ENCODE measurements around the gene KIF6.

KIF6 gene

DNA sequence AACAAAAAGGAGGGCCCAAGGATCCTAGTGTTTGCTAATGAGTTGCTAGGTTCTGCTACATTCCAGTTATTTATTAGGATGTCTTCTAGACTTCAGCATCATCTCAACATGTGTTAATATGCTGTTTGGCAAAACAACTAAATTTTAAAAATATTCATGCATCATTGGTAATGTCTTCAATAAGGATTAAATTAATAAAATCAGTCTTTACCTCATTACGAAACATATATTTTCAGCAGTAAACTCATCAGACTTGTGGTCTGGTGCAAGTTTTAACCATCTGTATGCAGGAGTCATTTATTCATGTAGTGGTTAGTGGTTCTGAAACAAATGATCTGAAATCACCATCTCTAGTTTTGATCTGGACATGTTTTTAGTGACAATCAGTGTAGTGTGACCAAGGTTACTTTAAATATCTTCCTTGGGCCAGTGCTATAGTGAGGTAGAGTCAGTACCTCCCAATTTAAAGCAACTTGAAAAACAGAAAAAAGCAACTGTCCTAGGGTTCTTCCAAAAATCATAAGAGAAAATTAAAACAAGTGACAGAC is 317.7 kb downstream of the KIF6 start:
- no peak for DNase-seq (ENCODE audit: extremely low spot score, insufficient read length, low read depth)
- peak; percentile 83 for FAIRE-seq

GRCh38 chr6:39404312-39404711 is 320.9 kb downstream of the KIF6 start:
- DNase-seq (ENCODE audit: extremely low spot score, insufficient read length, low read depth), result no peak
- FAIRE-seq, result no peak

DNA sequence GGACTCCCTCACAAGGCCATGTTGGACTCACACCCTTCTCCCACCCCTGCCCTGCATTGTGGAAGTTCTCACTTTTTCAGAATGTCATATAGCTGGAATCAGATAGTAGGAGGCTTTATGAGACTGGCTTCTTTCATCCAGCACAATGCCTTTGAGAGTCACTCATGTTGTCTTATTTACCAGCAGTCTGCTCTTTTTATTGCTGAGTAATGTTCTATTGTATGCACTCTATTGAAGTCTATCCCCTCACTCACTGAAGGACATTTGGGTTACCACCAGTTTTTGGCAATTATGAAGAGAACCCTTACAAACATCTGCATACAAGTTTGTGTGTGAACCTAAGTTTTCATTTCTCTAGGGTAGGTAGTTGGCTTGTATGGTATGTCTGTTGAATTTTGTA is 321.9 kb downstream of the KIF6 start:
- FAIRE-seq (no peak), DNase-seq (ENCODE audit: extremely low spot score, insufficient read length, low read depth) (no peak)

DNA sequence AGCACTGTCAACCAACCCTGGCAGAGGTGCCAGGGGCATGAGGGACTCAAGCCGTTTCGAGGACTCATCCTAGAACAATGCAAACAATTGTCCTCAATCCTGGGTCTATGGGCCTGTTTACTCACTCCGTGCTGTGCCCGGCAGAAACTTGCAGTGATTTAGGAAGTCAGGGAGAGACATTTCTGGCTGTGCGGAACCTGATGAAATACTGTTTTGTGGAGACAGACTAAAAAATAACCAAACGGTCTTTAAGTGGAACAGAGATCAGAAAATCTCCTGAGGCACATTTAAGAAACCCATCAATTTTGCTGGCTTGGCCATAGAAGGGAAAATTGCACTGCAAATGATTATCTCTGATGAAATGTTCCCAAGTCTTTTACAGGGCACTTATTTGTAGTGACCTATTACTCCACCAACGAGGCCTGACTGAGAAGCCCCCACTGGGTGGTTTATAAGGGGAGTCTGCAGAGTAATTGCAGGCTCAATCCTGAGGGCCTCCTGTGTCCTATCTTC is 322.9 kb downstream of the KIF6 start:
- DNase-seq (ENCODE audit: extremely low spot score, insufficient read length, low read depth), result no peak

DNA sequence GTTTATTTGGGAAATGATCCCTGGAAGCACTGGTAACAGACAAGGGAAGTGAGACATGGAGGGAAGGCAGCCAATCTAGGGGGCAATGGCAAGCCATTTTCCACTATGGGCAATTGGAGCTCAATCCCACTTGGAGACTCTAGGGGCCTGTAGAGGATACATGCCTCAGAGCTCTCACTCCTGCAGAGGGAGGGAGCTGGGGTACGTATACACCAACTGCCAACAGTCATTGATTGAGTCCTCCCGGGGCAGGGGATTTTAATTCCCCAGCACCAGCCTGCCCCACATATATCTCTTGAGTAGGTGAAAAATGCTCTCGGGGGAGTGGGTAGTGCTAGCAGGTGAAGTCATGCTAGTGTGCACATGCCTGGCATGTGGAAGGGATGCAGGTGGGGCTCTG is 323.8 kb downstream of the KIF6 start:
- FAIRE-seq (no peak), DNase-seq (ENCODE audit: extremely low spot score, insufficient read length, low read depth) (no peak)

More for the DNA sequence above, 322.9 kb downstream of the KIF6 start:
- no peak for FAIRE-seq

- FAIRE-seq, result no peak
Measured at GRCh38 chr6:39400026-39400425, 325.2 kb downstream of the KIF6 start.

DNA sequence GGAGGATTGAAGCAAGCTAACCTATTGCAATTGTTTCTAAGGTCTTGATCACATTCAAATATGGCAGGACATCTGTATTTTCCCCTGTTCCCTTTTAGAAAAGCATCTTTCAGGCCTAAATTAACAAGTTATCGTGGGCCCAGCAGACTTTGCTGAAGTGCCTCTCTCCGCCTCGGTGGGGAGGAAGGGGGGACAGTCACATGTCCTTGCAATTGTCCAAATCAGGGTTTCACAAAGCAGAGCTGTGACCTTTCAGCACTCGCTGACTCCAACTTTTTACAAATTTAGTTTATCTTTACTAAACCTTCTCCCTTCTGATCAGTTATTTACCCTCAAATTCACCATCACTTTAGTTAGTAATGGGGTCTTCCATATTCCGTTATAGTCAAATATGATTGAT is 328.4 kb downstream of the KIF6 start:
- no peak for DNase-seq (ENCODE audit: extremely low spot score, insufficient read length, low read depth)
- FAIRE-seq, result no peak

More at GRCh38 chr6:39400026-39400425, 325.2 kb downstream of the KIF6 start:
- no peak for DNase-seq (ENCODE audit: extremely low spot score, insufficient read length, low read depth)

DNA sequence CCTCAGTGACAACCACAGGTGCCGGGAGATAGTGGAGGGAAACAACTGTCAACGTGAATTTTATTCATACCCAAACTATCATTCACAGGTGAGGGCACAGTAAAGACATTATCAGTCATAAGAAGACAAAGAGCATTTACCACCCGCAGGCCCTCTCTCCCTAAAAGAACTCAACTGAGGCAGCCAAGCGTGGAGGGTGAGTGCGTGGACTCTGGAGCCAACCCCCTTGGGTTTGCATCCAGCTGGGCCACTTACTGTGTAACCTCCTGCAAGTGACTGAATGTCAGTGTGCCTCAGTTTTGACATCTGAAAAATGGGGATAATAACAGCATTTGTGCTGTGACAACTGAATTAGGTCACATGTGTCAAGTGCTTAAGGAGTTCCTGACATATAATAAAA is 332.1 kb downstream of the KIF6 start:
- FAIRE-seq (no peak), DNase-seq (ENCODE audit: extremely low spot score, insufficient read length, low read depth) (no peak)

DNA sequence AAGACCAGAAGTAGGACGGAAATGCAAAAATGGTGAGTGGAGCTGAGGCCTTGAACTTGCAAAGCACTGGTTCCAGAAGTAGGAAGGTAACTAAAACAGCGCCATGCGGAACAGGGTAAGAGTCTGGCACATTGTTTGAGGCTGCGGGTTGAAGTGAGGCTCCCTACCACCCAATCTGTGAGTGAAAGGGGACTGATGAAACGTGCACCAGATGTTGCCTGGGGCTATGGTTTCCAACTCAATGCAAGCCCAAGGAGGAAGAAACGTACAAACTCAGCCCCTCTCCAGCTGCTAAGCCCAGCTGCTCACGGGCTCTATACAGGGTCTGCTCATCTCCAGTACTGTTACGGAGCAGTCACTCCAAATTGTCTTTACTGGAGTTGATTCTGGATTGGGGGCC is 334.0 kb downstream of the KIF6 start:
- no peak for DNase-seq (ENCODE audit: extremely low spot score, insufficient read length, low read depth)
- FAIRE-seq, result no peak

DNA sequence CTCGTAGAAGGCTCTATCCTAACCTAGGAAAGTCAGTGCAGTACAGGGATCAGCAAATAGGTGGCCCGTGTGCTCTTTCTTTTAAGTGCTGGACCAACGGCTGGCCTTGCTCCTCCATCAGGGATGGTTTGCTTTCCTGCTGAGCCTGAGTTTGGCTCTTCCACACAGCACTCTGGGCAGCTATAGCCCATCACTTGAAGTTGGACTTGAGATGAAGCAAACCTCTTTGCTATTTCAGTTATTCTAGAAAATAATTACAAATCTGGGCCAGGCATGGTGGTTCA is 335.8 kb downstream of the KIF6 start:
- FAIRE-seq, result peak; percentile 35
- DNase-seq (ENCODE audit: extremely low spot score, insufficient read length, low read depth), result no peak

DNA sequence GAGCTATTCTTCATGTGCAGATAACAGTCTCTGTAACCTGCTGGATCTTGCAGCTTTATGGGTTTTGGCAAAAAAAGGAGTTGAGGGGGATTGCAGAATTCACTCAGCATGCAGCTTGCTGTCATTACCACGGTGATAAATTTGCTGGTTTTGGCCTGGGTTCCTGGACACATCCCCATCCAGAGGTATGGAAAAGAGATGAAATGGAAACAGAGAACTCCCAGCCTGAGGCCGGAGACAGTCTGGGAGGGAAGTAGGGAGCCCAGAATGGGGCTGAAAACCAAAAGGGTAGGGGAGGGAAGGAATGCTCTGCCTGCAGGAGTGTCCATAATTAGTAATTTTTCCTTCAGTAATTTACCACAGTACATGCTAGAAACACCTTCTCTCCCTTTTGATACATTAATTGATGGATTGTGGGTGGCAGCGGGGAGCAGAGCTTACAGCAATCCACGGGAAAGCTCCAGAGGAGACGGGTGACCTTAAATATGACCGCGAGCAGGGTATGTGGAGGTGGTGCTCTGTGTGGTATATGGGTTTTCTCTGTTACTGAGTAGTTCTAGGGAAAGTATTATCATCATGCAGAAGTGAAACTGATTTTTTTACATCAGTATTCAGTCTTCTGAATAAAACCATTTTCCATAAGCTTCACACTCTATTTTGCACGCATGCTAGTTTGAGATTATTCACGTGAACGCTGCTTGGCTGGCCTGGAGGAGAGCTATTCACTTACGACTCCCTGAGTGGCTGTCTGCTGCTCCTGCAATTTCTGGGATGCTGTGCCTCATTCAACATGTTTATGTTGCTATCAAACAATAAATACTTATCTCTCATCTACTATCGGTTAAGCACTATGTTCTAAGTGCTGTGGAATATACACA is 336.4 kb downstream of the KIF6 start:
- FAIRE-seq (peak; percentile 67), DNase-seq (ENCODE audit: extremely low spot score, insufficient read length, low read depth) (no peak)

- no peak for DNase-seq (ENCODE audit: extremely low spot score, insufficient read length, low read depth)
- FAIRE-seq, result no peak
Measured at GRCh38 chr6:39387785-39388184, 337.4 kb downstream of the KIF6 start.

DNA sequence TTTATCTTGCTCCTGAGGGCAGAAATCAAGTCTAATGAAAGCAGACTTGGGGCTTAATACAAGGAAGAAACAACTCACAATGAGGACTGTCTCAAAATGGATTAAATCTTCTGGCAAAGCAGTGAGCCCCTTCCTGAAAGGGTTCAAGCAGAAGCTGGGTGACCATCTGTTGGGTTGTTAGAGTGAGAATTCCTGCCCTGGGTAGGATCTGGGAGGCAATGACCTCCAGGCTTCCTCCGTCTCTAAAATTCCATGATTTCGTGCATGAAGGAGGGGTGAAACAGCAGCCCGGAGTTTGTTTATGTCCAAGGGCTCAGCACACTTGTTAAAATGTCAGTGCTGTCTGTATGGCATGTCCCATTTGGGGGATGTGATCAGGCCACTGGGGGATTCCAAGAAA is 338.7 kb downstream of the KIF6 start:
- FAIRE-seq (no peak), DNase-seq (ENCODE audit: extremely low spot score, insufficient read length, low read depth) (no peak)

DNA sequence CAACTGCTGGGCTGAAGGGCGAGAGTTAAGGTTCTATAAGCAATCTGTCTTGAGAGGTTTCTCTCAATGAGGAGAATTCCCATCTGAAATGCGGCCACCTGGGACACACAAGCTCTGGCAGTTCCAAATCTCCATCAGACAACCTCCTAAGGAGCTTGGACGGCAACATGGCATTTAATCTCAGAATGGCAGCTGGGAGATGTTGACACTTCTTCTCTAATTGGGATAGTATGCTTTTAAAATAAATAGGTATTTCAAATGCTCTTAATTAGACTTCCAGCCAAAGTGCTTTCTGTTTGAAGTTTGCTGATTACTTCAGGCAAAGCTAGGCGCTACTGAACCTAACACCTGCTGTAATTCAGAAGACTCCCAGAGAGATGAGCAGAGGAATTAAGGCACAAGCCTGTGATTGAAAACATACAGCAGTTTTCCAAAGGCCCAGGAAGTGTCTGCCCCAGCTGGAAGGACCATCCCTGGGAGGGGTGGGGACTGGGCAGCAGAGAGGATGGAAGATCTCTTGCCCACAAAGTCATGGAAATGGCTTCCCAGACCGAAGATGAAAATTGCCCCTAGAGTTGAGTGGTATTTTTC is 343.6 kb downstream of the KIF6 start:
- FAIRE-seq (no peak), DNase-seq (ENCODE audit: extremely low spot score, insufficient read length, low read depth) (no peak)

DNA sequence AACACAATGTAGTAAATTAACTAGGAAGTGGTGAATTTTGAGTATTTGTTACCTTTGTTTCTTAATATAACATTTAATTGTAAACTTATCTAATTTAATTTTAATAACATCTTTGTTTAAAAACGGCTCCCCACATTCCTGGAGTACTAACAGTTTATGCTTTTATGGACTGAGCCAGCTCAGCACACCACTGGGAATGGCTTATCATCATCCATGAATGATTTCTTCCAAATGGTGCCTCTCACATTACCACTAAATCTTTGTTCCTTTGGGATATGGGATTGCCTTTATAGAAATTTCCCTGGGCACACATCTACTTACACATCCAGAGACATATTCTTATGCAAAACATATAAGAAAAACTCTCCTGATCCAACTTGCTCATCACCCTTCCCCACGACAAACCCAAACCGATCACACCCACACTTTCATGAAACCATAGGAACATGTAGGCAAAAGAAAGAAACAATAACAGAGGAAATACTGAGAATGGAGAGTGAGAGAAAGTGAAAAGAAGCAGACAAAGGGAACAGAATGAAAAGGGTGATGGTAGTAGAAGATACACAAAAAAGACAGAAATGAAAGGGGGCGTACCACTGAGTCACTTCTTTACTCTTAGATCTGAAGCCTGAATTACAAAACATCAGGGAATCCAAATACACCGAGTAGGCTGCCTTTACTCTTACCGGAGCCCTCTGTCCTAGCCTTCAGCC is 344.2 kb downstream of the KIF6 start:
- no peak for DNase-seq (ENCODE audit: extremely low spot score, insufficient read length, low read depth)
- FAIRE-seq, result no peak

DNA sequence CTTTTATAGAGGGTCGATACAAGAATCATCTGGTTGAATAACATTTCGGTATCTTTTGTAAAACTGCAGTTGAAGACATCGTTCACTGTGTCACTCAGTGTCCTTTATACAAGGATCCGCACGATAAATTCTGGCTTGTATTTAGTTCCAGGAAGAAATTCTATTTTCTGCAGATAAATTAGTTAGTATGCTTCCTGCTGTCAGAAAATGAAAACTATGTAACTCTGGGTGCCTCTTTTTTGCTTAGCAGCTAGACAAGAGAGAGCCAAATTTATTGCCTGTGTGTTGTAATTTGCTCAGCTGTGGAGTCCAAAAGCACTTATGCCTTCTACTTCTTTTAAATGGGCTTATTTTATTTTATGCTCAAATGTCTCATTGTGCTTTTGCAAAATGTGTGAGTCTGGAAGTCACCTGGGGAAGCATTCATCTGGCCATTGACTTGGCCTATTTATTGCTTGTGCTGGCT is 346.2 kb downstream of the KIF6 start:
- FAIRE-seq (no peak), DNase-seq (ENCODE audit: extremely low spot score, insufficient read length, low read depth) (no peak)

DNA sequence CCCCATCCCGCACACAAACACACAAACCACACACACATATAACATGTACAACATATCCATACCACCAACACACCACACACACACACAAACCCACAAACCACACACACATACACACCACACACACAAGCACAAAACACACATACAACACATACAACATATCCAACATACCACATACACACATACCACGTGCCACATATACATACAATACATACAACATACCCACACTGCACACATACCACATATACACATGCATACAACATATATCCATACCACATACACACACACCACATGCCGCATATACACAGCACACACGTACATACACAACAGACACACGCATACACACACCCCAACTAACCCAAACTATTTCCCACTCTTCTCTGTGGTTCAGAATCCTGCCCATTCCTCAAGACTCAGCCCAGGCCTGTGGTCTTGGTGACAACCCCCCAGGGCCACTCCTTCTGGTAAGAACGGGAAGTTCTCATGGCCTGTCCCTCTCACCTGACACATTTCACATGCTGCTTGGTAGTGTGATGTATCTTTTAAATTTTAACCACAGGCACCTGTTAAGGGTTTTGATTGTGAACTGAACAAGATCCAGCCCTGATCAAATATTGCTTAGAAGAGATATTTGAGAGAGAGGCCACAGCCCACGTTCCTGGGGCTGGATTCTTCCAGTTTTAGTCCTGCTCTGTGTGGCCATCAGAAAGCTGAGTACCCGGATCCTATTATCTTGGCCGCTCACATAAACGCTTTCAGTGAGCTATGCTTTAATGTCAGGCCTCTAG is 346.8 kb downstream of the KIF6 start:
- FAIRE-seq, result peak; percentile 49
- DNase-seq (ENCODE audit: extremely low spot score, insufficient read length, low read depth), result no peak

GRCh38 chr6:39377539-39377950 is 347.7 kb downstream of the KIF6 start:
- DNase-seq (ENCODE audit: extremely low spot score, insufficient read length, low read depth) (peak; percentile 28), FAIRE-seq (peak; percentile 72)

- no peak for DNase-seq (ENCODE audit: extremely low spot score, insufficient read length, low read depth)
- no peak for FAIRE-seq
Measured at GRCh38 chr6:39375405-39375804, 349.8 kb downstream of the KIF6 start.

GRCh38 chr6:39370390-39370789 is 354.8 kb downstream of the KIF6 start:
- DNase-seq (ENCODE audit: extremely low spot score, insufficient read length, low read depth) (no peak), FAIRE-seq (no peak)
